HG03066 (cell line): ENCODE data around the gene TMED6.
"Not testable (repeated sequence)": the region's sequence is repeated elsewhere in the genome, so short reads cannot be mapped to it uniquely, and the experiment has no call there.

Source experiments
- ATAC-seq: cut with Tn5 transposase; IDR thresholded peaks from one replicate; pipeline ENCODE4 v1.9.1; 2021; ENCODE audit warnings: low read depth; ENCODE audit not compliant: unreplicated experiment

The TMED6 gene

GRCh38 chr16:69307091-69307490 lies 44.5 kb downstream of the TMED6 start:
- no peak for ATAC-seq

- no peak for ATAC-seq
These were observed 45.6 kb downstream of the TMED6 start for GRCh38 chr16:69306031-69306430.

GRCh38 chr16:69302301-69302700 lies 49.3 kb downstream of the TMED6 start:
- ATAC-seq: no peak

- no peak for ATAC-seq
These were observed 49.7 kb downstream of the TMED6 start for GRCh38 chr16:69301861-69302260.

- ATAC-seq: no peak
These were observed 50.4 kb downstream of the TMED6 start for GRCh38 chr16:69301187-69301586.

- no peak for ATAC-seq
These were observed 53.3 kb downstream of the TMED6 start for GRCh38 chr16:69298261-69298660.

GRCh38 chr16:69296771-69297170 lies 54.8 kb downstream of the TMED6 start:
- ATAC-seq: not testable (repeated sequence)

GRCh38 chr16:69294051-69294450 lies 57.5 kb downstream of the TMED6 start:
- no peak for ATAC-seq

- no peak for ATAC-seq
These were observed 58.2 kb downstream of the TMED6 start for GRCh38 chr16:69293401-69293800.
